Stomach (tissue), 4 donors: ENCODE data around the gene EIF3J.

Source experiments
- EP300 ChIP-seq: sonication (generic); formaldehyde crosslinking; IDR thresholded peaks from one replicate; pipeline ENCODE4 v1.6.1; 2017; ENCODE audit warnings: antibody characterized with exemption
- POLR2A ChIP-seq, 4 donors: fragments of 450-650 bp; IDR thresholded peaks; one replicate each; pipeline ENCODE4 v1.6.1; 2016; ENCODE audit warnings: antibody characterized with exemption in 4 of 4, control low read depth in 2 of 4, mild to moderate bottlenecking in 1 of 4, moderate library complexity in 1 of 4
- POLR2AphosphoS5 ChIP-seq, 3 donors: sonication (generic); formaldehyde crosslinking; IDR thresholded peaks; one replicate each; pipeline ENCODE4 v1.6.1; 2016; ENCODE audit warnings: antibody characterized with exemption in 3 of 3
- TF ChIP-seq, protein P1 (sequence below), 7 experiments: fragments of 450-650 bp in 4 of 7; fragments of 200-600 bp in 3 of 7; sonication (generic) in 3 of 7; IDR thresholded peaks; one replicate each; pipeline ENCODE4 v1.5.1; 2016 to 2019; ENCODE audit warnings: antibody characterized with exemption in 7 of 7, control low read depth in 2 of 7, mild to moderate bottlenecking in 1 of 7

DNA sequence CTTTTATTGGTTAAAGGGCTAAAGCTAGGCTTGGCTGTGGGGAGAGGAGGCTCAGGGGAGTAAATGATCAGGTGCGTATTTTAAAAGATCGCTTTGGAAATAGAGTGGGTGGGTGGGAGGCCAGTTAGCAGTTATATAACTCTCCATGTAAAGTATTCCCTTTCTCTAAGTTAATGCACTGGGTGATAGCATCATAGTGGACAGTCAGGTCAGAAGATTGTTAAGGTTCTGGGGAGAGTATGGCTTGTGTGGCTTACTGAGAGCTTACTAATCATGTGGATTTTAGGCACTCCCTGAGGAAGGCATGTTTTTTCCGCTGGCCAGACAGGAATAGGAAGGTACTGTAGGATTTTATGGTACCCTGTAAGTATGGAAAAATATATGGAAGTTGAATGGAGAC lies 6.3 kb upstream of the EIF3J start:
- TF ChIP-seq, protein P1, sequence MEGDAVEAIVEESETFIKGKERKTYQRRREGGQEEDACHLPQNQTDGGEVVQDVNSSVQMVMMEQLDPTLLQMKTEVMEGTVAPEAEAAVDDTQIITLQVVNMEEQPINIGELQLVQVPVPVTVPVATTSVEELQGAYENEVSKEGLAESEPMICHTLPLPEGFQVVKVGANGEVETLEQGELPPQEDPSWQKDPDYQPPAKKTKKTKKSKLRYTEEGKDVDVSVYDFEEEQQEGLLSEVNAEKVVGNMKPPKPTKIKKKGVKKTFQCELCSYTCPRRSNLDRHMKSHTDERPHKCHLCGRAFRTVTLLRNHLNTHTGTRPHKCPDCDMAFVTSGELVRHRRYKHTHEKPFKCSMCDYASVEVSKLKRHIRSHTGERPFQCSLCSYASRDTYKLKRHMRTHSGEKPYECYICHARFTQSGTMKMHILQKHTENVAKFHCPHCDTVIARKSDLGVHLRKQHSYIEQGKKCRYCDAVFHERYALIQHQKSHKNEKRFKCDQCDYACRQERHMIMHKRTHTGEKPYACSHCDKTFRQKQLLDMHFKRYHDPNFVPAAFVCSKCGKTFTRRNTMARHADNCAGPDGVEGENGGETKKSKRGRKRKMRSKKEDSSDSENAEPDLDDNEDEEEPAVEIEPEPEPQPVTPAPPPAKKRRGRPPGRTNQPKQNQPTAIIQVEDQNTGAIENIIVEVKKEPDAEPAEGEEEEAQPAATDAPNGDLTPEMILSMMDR (IDR thresholded peaks at IDR 0.05) = no peak
- TF ChIP-seq POLR2AphosphoS5 (IDR thresholded peaks at IDR 0.05) (no peak), EP300 (no peak), POLR2A (IDR thresholded peaks at IDR 0.05) (no peak)
